HepG2 (cell line): ENCODE measurements around the gene RSAD2. TPM values are rescaled to one million over a fixed set of nuclear protein-coding genes. Genes with fewer than 3 reads are reported as not detected.
A peak's percentile ranks its signal among the peaks of the same experiment; 100 is the strongest.

Source experiments
- ARID2 ChIP-seq: sonication (generic); formaldehyde crosslinking; IDR thresholded peaks from 2 replicates; pipeline ENCODE4 v1.8.1; 2022; ENCODE audit warnings: mild to moderate bottlenecking, missing genetic modification reagents, borderline replicate concordance
- ATF1 ChIP-seq: IDR thresholded peaks from 2 replicates; pipeline ENCODE4 v1.6.1; 2016; ENCODE audit warnings: mild to moderate bottlenecking, control low read depth
- CBFB ChIP-seq: sonication (generic); formaldehyde crosslinking; IDR thresholded peaks from 2 replicates; pipeline ENCODE4 v1.4.0; 2020; ENCODE audit warnings: missing genetic modification reagents
- CHCHD3 ChIP-seq: sonication (generic); formaldehyde crosslinking; IDR thresholded peaks from 2 replicates; pipeline ENCODE4 v1.8.0; 2022; ENCODE audit warnings: mild to moderate bottlenecking, missing genetic modification reagents, moderate library complexity
- EEA1 ChIP-seq: sonication (generic); formaldehyde crosslinking; IDR thresholded peaks from 2 replicates; pipeline ENCODE4 v1.5.1; 2020; ENCODE audit warnings: mild to moderate bottlenecking, missing genetic modification reagents, borderline replicate concordance
- GFI1 ChIP-seq: sonication (generic); formaldehyde crosslinking; IDR thresholded peaks from 2 replicates; pipeline ENCODE4 v1.5.0; 2020; ENCODE audit warnings: missing genetic modification reagents, mild to moderate bottlenecking, borderline replicate concordance
- HCFC1 ChIP-seq: fragments of 150-350 bp; IDR thresholded peaks from 2 replicates; pipeline ENCODE4 v1.6.1; 2014; ENCODE audit warnings: low read depth, low read length
- HMGA1 ChIP-seq: sonication (generic); formaldehyde crosslinking; conservative IDR thresholded peaks from 2 replicates; pipeline ENCODE4 v1.4.0; 2020; ENCODE audit warnings: missing genetic modification reagents
- KLF15 ChIP-seq: sonication (generic); formaldehyde crosslinking; IDR thresholded peaks from 2 replicates; pipeline ENCODE4 v1.8.1; 2023; ENCODE audit warnings: borderline replicate concordance, mild to moderate bottlenecking, inconsistent platforms, missing genetic modification reagents, mixed read lengths
- KMT2B ChIP-seq: IDR thresholded peaks from 2 replicates; pipeline ENCODE4 v1.6.1; 2016; ENCODE audit warnings: missing genetic modification reagents, missing compliant biosample characterization
- LRRFIP1 ChIP-seq: sonication (generic); formaldehyde crosslinking; conservative IDR thresholded peaks from 2 replicates; pipeline ENCODE4 v1.4.0; 2020; ENCODE audit warnings: missing genetic modification reagents
- TEAD3 ChIP-seq: optimal IDR thresholded peaks from 2 replicates; pipeline ENCODE3; 2016; ENCODE audit warnings: borderline replicate concordance
- UBTF ChIP-seq: sonication (generic); formaldehyde crosslinking; IDR thresholded peaks from 2 replicates; pipeline ENCODE4 v1.4.0; 2020; ENCODE audit warnings: mild to moderate bottlenecking, missing genetic modification reagents
- ZFP62 ChIP-seq: sonication (generic); formaldehyde crosslinking; IDR thresholded peaks from 2 replicates; pipeline ENCODE4 v1.4.0; 2020; ENCODE audit warnings: missing genetic modification reagents
- ZFX ChIP-seq: sonication (generic); formaldehyde crosslinking; IDR thresholded peaks from 2 replicates; pipeline ENCODE4 v1.4.0; 2020; ENCODE audit warnings: mild to moderate bottlenecking, low read depth, missing genetic modification reagents, moderate library complexity
- ZNF160 ChIP-seq: sonication (generic); formaldehyde crosslinking; IDR thresholded peaks from 2 replicates; pipeline ENCODE4 v1.8.0; 2022; ENCODE audit warnings: mild to moderate bottlenecking, inconsistent platforms, missing genetic modification reagents
- ZNF253 ChIP-seq: sonication (generic); formaldehyde crosslinking; IDR thresholded peaks from 2 replicates; pipeline ENCODE4 v1.8.0; 2022; ENCODE audit warnings: mild to moderate bottlenecking, missing genetic modification reagents, borderline replicate concordance
- ZNF451 ChIP-seq: sonication (generic); formaldehyde crosslinking; IDR thresholded peaks from 2 replicates; pipeline ENCODE4 v1.5.0; 2020; ENCODE audit warnings: mild to moderate bottlenecking, missing genetic modification reagents
- ZNF572 ChIP-seq: sonication (generic); formaldehyde crosslinking; IDR thresholded peaks from 2 replicates; pipeline ENCODE4 v1.5.1; 2020; ENCODE audit warnings: mild to moderate bottlenecking, missing genetic modification reagents
- polyA plus RNA-seq, 8 experiments: library from polyadenylated mRNA; depleted of rRNA in 3 of 8; stranded (reverse) in 7 of 8; unstranded in 1 of 8; fragments of >200 nt; fragmentation: Illumina TruSeq in 4 of 8; extraction: Trizol in 4 of 8; gene quantifications; 2 replicates each; pipeline versions ENCODE4 v1.2.1 to v1.2.3, GENCODE V29; 2011 to 2016; ENCODE audit warnings: low read depth in 4 of 8, missing spikeins in 1 of 8, mixed read lengths in 1 of 8; ENCODE audit not compliant: insufficient read depth in 1 of 8
- total RNA-seq, 5 experiments: library from RNA; depleted of rRNA; stranded (reverse); fragments of >200 nt; fragmentation: Illumina TruSeq; extraction: Trizol; gene quantifications; 2 replicates each; pipeline ENCODE4 v1.2.3, GENCODE V29; 2016; ENCODE audit warnings: low read depth in 1 of 5
- TF ChIP-seq, protein P1 (sequence below): sonication (generic); formaldehyde crosslinking; IDR thresholded peaks from 2 replicates; pipeline ENCODE4 v1.5.0; 2020; ENCODE audit warnings: missing genetic modification reagents
- TF ChIP-seq, protein P2 (sequence below): sonication (generic); formaldehyde crosslinking; IDR thresholded peaks from 2 replicates; pipeline ENCODE4 v1.4.0; 2020; ENCODE audit warnings: missing genetic modification reagents, mild to moderate bottlenecking, borderline replicate concordance

RSAD2 gene
- total and polyA plus RNA-seq, 2 of the 13 experiments (the other 11 are each of a cell fraction or from before 2014, with no cell fraction given), result 0.11 TPM; not detected in 1

- TF ChIP-seq ZNF253 (CRISPR knock-in tag), result no peak
- 0 out of 2 replicates have a peak, but pooled peaks have one; percentile 40 for TF ChIP-seq CBFB (CRISPR knock-in tag)
- TF ChIP-seq GFI1 (CRISPR knock-in tag), result peak; percentile 60; the same call in 1 of the 2 replicates
- TF ChIP-seq ZNF572 (CRISPR knock-in tag), result no peak
- TF ChIP-seq EEA1 (CRISPR knock-in tag), result no peak
- TF ChIP-seq CHCHD3, result 0 out of 2 replicates have a peak, but pooled peaks have one; percentile 43
- peak; percentile 71 for TF ChIP-seq ZFX (CRISPR knock-in tag)
- peak; percentile 98 for TF ChIP-seq UBTF (CRISPR knock-in tag)
- peak; percentile 84; the same call in 1 of the 2 replicates for TF ChIP-seq ARID2 (CRISPR knock-in tag)
- no peak for TF ChIP-seq ZFP62 (CRISPR knock-in tag)
- TF ChIP-seq HMGA1 (CRISPR knock-in tag), result no peak
- peak; percentile 87; the same call in 1 of the 2 replicates for TF ChIP-seq KLF15
- TF ChIP-seq ZNF160 (CRISPR knock-in tag), result no peak
- TF ChIP-seq TEAD3 (CRISPR knock-in tag), result no peak
- TF ChIP-seq ATF1 (CRISPR knock-in tag), result no peak
- no peak for TF ChIP-seq LRRFIP1 (CRISPR knock-in tag)
- no peak for TF ChIP-seq HCFC1
- TF ChIP-seq, protein P1, sequence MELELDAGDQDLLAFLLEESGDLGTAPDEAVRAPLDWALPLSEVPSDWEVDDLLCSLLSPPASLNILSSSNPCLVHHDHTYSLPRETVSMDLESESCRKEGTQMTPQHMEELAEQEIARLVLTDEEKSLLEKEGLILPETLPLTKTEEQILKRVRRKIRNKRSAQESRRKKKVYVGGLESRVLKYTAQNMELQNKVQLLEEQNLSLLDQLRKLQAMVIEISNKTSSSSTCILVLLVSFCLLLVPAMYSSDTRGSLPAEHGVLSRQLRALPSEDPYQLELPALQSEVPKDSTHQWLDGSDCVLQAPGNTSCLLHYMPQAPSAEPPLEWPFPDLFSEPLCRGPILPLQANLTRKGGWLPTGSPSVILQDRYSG, result peak; percentile 89
- peak; percentile 42 for TF ChIP-seq ZNF451 (CRISPR knock-in tag)
- TF ChIP-seq, protein P2, sequence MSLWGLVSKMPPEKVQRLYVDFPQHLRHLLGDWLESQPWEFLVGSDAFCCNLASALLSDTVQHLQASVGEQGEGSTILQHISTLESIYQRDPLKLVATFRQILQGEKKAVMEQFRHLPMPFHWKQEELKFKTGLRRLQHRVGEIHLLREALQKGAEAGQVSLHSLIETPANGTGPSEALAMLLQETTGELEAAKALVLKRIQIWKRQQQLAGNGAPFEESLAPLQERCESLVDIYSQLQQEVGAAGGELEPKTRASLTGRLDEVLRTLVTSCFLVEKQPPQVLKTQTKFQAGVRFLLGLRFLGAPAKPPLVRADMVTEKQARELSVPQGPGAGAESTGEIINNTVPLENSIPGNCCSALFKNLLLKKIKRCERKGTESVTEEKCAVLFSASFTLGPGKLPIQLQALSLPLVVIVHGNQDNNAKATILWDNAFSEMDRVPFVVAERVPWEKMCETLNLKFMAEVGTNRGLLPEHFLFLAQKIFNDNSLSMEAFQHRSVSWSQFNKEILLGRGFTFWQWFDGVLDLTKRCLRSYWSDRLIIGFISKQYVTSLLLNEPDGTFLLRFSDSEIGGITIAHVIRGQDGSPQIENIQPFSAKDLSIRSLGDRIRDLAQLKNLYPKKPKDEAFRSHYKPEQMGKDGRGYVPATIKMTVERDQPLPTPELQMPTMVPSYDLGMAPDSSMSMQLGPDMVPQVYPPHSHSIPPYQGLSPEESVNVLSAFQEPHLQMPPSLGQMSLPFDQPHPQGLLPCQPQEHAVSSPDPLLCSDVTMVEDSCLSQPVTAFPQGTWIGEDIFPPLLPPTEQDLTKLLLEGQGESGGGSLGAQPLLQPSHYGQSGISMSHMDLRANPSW, result no peak
- TF ChIP-seq KMT2B (CRISPR knock-in tag), result peak; percentile 67; the same call in 1 of the 2 replicates
Measured at GRCh38 chr2:6865346-6866274, 12.0 kb upstream of the RSAD2 start, which contains the start of gene CMPK2 (continued).
